ENCODE results near the gene PRF1. TPM values are rescaled to one million over a fixed set of nuclear protein-coding genes. Genes with fewer than 3 reads are reported as not detected.

The PRF1 gene
- total RNA-seq, 1 experiment from 2014 or later, result 6.4 TPM

DNA sequence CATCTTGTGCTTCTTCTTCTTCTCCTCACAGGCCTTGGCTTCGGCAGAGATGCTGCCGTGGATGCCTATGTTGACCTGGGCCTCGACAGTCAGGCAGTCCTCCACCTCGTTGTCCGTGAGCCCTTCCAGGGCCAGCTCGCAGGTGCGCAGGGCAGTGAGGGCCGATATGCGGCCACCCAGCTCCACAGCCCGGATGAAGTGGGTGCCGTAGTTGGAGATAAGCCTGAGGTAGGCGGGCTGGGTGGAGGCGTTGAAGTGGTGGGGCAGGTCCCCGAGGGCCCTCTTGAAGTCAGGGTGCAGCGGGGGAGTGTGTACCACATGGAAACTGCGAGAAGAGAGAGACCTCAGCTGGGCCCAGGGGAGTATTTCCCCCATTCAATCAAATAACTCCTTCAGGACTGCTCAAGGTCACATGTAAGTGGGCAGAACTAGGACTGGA is 3.7 kb downstream of the PRF1 start:
- no peaks in the 10 kb centered on the region for H3K27me3 ChIP-seq (ENCODE audit: insufficient read depth, low read length)
- DNase-seq (ENCODE audit: low read depth, low spot score), result no peak

More for the DNA sequence above, 3.7 kb downstream of the PRF1 start:
- Histone ChIP-seq H3K9me2 (ENCODE audit: insufficient read depth) (no peaks in the 10 kb centered on the region), H3K4me3 (replicated peaks in 1 of 2; ENCODE audit: low read depth in 1 of 2, low read length in 2 of 2) (no peak overlapping the region), H3K4me2 (ENCODE audit: low read length) (no peak overlapping the region), H3K9me3 (ENCODE audit: control insufficient read depth in 1 of 2, insufficient read depth in 1 of 2, low read depth in 1 of 2, low read length in 2 of 2) (no peaks in the 10 kb centered on the region), H3K9ac (ENCODE audit: low read length) (no peak overlapping the region), H4K20me1 (ENCODE audit: insufficient read depth) (no peaks in the 10 kb centered on the region), H3K27ac (ENCODE audit: low read depth, low read length) (no peak overlapping the region), H3K4me1 (ENCODE audit: control insufficient read depth in 1 of 2, insufficient read depth in 2 of 2, low read length in 2 of 2) (peaks cover 42 to 78% of the 10 kb centered on the region in 2 experiments), H3K79me2 (ENCODE audit: insufficient read depth, low read length) (no peaks in the 10 kb centered on the region), H2AFZ (ENCODE audit: low read depth, low read length, poor library complexity, severe bottlenecking) (no peak overlapping the region), H3K36me3 (ENCODE audit: control insufficient read depth in 1 of 2, insufficient read depth in 2 of 2, low read length in 2 of 2) (no peaks in the 10 kb centered on the region)
- ATAC-seq, result no peak
- TF ChIP-seq JUND (IDR thresholded peaks at IDR 0.05) (no peak), SRF (IDR thresholded peaks at IDR 0.05; ENCODE audit: low read depth) (no peak), SIN3A (IDR thresholded peaks at IDR 0.05; ENCODE audit: low read depth) (no peak), EZH2 (IDR thresholded peaks at IDR 0.05) (no peak), ZBTB33 (IDR thresholded peaks at IDR 0.05; ENCODE audit: extremely low read depth, insufficient replicate concordance, low read length) (no peak)
- TF ChIP-seq, protein P1, sequence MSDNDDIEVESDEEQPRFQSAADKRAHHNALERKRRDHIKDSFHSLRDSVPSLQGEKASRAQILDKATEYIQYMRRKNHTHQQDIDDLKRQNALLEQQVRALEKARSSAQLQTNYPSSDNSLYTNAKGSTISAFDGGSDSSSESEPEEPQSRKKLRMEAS (IDR thresholded peaks at IDR 0.05), result no peak
- ChIA-PET RAD21 (ENCODE audit: low non-redundant PET in 1 of 2, low total read pairs in 2 of 2, uncharacterized antibody in 2 of 2, unreplicated experiment in 2 of 2) (no interaction called here), CTCF (no interaction called here), POLR2A (no interaction called here)
- intact Hi-C loops (cut with micrococcal nuclease), result no loop called here
- BruUV-seq (replicated peaks), result no TSS peak
